T-cell (primary cell): ENCODE results near the gene NFRKB. TPM values are rescaled to one million over a fixed set of nuclear protein-coding genes. Genes with fewer than 3 reads are reported as not detected.
"Not testable (repeated sequence)": the region's sequence is repeated elsewhere in the genome, so short reads cannot be mapped to it uniquely, and the experiment has no call there.

Source experiments
- ATAC-seq, 4 experiments: fragments of 200-7000 bp in 3 of 4; fragments of 150-1000 bp in 1 of 4; cut with Tn5 transposase; replicated peaks in 1 of 4; 1 replicate in 3 of 4; 2 replicates in 1 of 4; pipeline ENCODE4 v1.10.0; 2021; ENCODE audit warnings: moderate library complexity in 3 of 4, mild to moderate bottlenecking in 2 of 4, moderate number of reproducible peaks in 1 of 4
- CTCF ChIA-PET, 2 donors: fragments of 300-600 bp; sonication (Branson Sonifier 250); formaldehyde crosslinking; loops; one replicate each; lab custom pipeline; 2022; ENCODE audit warnings: antibody characterized with exemption in 2 of 2; lab: Charles Lee
- POLR2A ChIA-PET, 2 donors: fragments of 300-600 bp; sonication (Branson Sonifier 250); formaldehyde crosslinking; loops; one replicate each; lab custom pipeline; 2022; ENCODE audit warnings: antibody characterized with exemption in 2 of 2; lab: Charles Lee
- DNase-seq, 35 experiments: peaks; one replicate each; pipeline versions ENCODE4 v3.0.0 to v3.0.0-alpha.2; 2013 to 2023
- H3K27ac ChIP-seq: one replicate; pipeline ENCODE4 v1.5.1; 2013; ENCODE audit warnings: low read length
- H3K27me3 ChIP-seq, 2 experiments: replicated peaks in 1 of 2; 1 replicate in 1 of 2; 2 replicates in 1 of 2; pipeline versions ENCODE4 v1.6.1 to v1.7.0; 2013; ENCODE audit warnings: low read length in 1 of 2, mixed read lengths in 1 of 2; ENCODE audit not compliant: control insufficient read depth in 2 of 2, insufficient read depth in 2 of 2; ENCODE audit errors: extremely low read depth in 1 of 2
- H3K36me3 ChIP-seq, 2 donors: 1 replicate in 1 of 2; 2 replicates in 1 of 2; pipeline versions ENCODE4 v1.6.1 to v1.7.0; 2013; ENCODE audit warnings: low read length in 1 of 2; ENCODE audit not compliant: control insufficient read depth in 2 of 2, insufficient read depth in 1 of 2; ENCODE audit errors: extremely low read depth in 1 of 2
- H3K4me1 ChIP-seq, 2 experiments: 1 replicate in 1 of 2; 2 replicates in 1 of 2; pipeline versions ENCODE4 v1.6.1 to v1.7.0; 2013; ENCODE audit warnings: low read length in 2 of 2, mixed read lengths in 1 of 2; ENCODE audit not compliant: insufficient read depth in 2 of 2, control insufficient read depth in 1 of 2; ENCODE audit errors: extremely low read depth in 1 of 2
- H3K4me3 ChIP-seq, 2 donors: 1 replicate in 1 of 2; 2 replicates in 1 of 2; pipeline versions ENCODE4 v1.5.1 to v1.7.0; 2013; ENCODE audit warnings: mild to moderate bottlenecking in 2 of 2, low read length in 1 of 2, moderate library complexity in 1 of 2; ENCODE audit not compliant: control insufficient read depth in 1 of 2; ENCODE audit errors: extremely low read depth in 1 of 2
- H3K9me3 ChIP-seq: 2 replicates; pipeline ENCODE4 v1.7.0; 2013
- H3K27ac Mint-ChIP-seq, 2 donors: one replicate each; pipeline ENCODE4 v1.8.0; 2020 to 2021; ENCODE audit warnings: mild to moderate bottlenecking in 2 of 2, mixed read lengths in 2 of 2
- H3K27me3 Mint-ChIP-seq, 2 donors: one replicate each; pipeline ENCODE4 v1.8.0; 2021 to 2022; ENCODE audit warnings: mixed read lengths in 2 of 2
- H3K36me3 Mint-ChIP-seq: one replicate; pipeline ENCODE4 v1.8.0; 2021; ENCODE audit warnings: mixed read lengths
- H3K4me1 Mint-ChIP-seq, 3 donors: one replicate each; pipeline ENCODE4 v1.8.0; 2020 to 2022; ENCODE audit warnings: mixed read lengths in 3 of 3, mild to moderate bottlenecking in 1 of 3
- H3K4me3 Mint-ChIP-seq, 3 donors: one replicate each; pipeline ENCODE4 v1.8.0; 2020 to 2022; ENCODE audit warnings: mild to moderate bottlenecking in 3 of 3, mixed read lengths in 3 of 3, moderate library complexity in 3 of 3
- H3K9me3 Mint-ChIP-seq, 3 donors: one replicate each; pipeline ENCODE4 v1.8.0; 2020 to 2022; ENCODE audit warnings: mixed read lengths in 3 of 3
- WGBS: methylation state at CpG from one replicate; pipeline ENCODE4 v1.1.5; 2013; ENCODE audit warnings: missing lambda C conversion rate; ENCODE audit not compliant: insufficient coverage; 5-methylcytosine and 5-hydroxymethylcytosine counted together
- total RNA-seq, 35 experiments: library from RNA in 6 of 35; stranded (reverse) in 6 of 35; fragments of 120-200 nt in 1 of 35; gene quantifications; one replicate each; pipeline versions ENCODE4 v1.2.1 to v1.2.4 and lab custom pipeline; 2013 to 2026

The NFRKB gene
- total RNA-seq, 5 donors from 2014 or later (not counting 1 experiment from before 2014, with no cell fraction given): 49.7 to 83.9 (median 65.9) TPM

DNA sequence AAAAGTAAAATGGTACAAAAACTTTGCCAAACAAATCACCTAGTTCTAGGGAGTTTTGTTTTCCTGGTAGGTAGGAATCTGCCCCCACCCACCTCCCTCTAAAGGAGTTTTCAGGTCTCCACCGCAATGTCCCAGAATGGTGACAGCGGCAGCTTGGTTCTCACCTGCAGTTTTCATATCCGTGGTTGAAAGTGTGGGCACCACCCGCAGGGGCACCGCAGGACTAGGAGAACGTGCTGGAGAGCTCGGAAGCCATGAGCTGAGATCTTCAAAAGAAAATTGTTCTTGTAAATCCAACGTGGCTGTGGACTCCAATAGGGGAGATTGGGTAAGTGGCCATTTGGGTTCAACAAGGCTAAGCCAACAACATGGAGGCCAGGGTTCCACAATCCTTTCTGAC is 10.8 kb downstream of the NFRKB start:
- H3K4me3 ChIP-seq: no peak overlapping the region
- WGBS: 100% methylated on average over 6 of the region's 8 CpGs
- H3K27me3 Mint-ChIP-seq: no peaks in the 10 kb centered on the region
- H3K9me3 ChIP-seq: no peaks in the 10 kb centered on the region
- no peaks in the 10 kb centered on the region for H3K27me3 ChIP-seq
- no peak overlapping the region for H3K27ac ChIP-seq
- peaks cover 16 to 88% of the 10 kb centered on the region in 2 donors for H3K36me3 ChIP-seq
- no peak overlapping the region for H3K4me3 Mint-ChIP-seq
- ChIA-PET POLR2A (no interaction called here), CTCF (interaction anchor here in 1 of 2 donors (0.6 kb wide), 1 partner anchor 60 kb away, joined by 4 read pairs; no protein-coding TSS in a partner anchor)
- ATAC-seq (no peak), DNase-seq (no peak)
- peaks cover 80% of the 10 kb centered on the region for H3K36me3 Mint-ChIP-seq
- H3K4me1 ChIP-seq: peaks cover 9 to 13% of the 10 kb centered on the region in 2 experiments
- no peaks in the 10 kb centered on the region for H3K9me3 Mint-ChIP-seq
- H3K4me1 Mint-ChIP-seq: peaks cover 19 to 30% (median 26%) of the 10 kb centered on the region in 3 donors
- H3K27ac Mint-ChIP-seq: no peak overlapping the region

DNA sequence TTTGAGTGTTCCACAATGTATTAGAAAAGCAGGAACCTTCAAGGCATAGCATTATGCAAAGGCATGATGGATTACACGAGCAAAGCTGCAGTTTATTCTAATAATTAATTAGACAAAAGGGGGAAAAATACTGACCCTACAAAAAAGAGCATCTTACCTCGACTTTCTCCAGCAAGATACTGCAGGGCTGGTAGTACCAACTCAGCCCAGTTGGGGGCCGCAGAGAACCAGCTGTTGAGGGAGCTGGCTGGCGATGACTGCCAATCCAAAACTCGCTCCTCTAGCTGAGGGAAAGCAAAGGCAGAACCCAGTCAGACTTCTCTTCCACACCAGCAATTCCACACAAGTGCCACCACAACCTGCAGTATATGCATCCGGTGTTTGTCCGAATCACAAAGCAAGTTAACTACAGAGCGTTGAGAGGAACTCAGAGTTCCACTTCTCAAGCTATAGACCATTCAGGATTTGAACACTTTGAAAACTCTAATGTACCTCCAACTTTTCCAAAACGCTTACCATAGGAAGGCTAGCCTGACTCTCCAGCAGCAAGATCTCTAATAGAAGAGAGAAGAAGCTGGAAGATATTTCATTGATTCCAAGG is 13.7 kb downstream of the NFRKB start:
- no peak overlapping the region for H3K4me3 Mint-ChIP-seq
- peak; percentile 43 to 77 (median 70) for ATAC-seq
- no peaks in the 10 kb centered on the region for H3K27me3 Mint-ChIP-seq
- ChIA-PET POLR2A (no interaction called here), CTCF (interaction anchor here (0.6 to 2.8 kb wide), 6 partner anchors 13 to 251 kb away, joined by 3 to 16 read pairs (median 4); no protein-coding TSS in a partner anchor)
- no peak overlapping the region for H3K27ac ChIP-seq
- H3K36me3 ChIP-seq: peaks cover 18 to 100% of the 10 kb centered on the region in 2 donors
- no peak overlapping the region for H3K4me3 ChIP-seq
- 92% methylated on average over 4 of the region's 9 CpGs for WGBS
- DNase-seq: peak in 31 of 35 experiments; percentile 10 to 60 (median 42)
- H3K4me1 Mint-ChIP-seq: peaks cover 0 to 5% (median 5%) of the 10 kb centered on the region in 3 donors
- H3K27ac Mint-ChIP-seq: peak overlapping the region in 1 of 2 donors; percentile 11
- no peaks in the 10 kb centered on the region for H3K9me3 Mint-ChIP-seq
- H3K9me3 ChIP-seq: no peaks in the 10 kb centered on the region
- H3K36me3 Mint-ChIP-seq: peaks cover 78% of the 10 kb centered on the region
- no peaks in the 10 kb centered on the region for H3K4me1 ChIP-seq
- H3K27me3 ChIP-seq: no peaks in the 10 kb centered on the region

DNA sequence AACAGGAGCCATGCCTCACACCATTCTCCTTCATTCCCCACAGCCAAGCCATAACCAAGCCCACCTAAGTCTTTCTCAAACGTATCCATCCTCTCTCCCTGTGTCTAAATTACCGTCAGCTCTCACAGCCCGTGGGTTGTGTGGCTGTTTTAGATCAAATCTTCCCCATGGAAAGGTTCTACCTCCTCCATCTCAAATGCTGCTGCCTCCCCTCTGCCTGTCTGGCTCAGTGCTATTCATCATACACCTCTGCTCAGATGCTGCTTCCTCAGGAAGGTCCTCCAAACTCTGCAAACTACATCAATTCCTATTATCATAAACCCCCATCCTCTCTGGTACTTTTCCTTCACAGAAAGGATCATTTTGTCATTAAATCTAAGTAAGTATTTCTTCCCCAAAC is 15.1 kb downstream of the NFRKB start:
- WGBS: 95% methylated on average over 3 of the region's 3 CpGs
- no peaks in the 10 kb centered on the region for H3K9me3 ChIP-seq
- Mint-ChIP-seq H3K27me3 (no peaks in the 10 kb centered on the region), H3K4me3 (no peak overlapping the region), H3K4me1 (peaks cover 0 to 5% (median 5%) of the 10 kb centered on the region in 3 donors), H3K9me3 (no peaks in the 10 kb centered on the region), H3K36me3 (peaks cover 77% of the 10 kb centered on the region), H3K27ac (peak overlapping the region; percentile 5 to 29)
- H3K36me3 ChIP-seq: peaks cover 21 to 100% of the 10 kb centered on the region in 2 donors
- ATAC-seq (no peak), DNase-seq (no peak)
- H3K4me3 ChIP-seq: no peak overlapping the region
- H3K27me3 ChIP-seq: no peaks in the 10 kb centered on the region
- ChIA-PET POLR2A (no interaction called here), CTCF (interaction anchor here in 1 of 2 donors (0.6 kb wide), 2 partner anchors 33 to 610 kb away, joined by 3 to 5 read pairs; no protein-coding TSS in a partner anchor)
- no peaks in the 10 kb centered on the region for H3K4me1 ChIP-seq
- H3K27ac ChIP-seq: no peak overlapping the region

DNA sequence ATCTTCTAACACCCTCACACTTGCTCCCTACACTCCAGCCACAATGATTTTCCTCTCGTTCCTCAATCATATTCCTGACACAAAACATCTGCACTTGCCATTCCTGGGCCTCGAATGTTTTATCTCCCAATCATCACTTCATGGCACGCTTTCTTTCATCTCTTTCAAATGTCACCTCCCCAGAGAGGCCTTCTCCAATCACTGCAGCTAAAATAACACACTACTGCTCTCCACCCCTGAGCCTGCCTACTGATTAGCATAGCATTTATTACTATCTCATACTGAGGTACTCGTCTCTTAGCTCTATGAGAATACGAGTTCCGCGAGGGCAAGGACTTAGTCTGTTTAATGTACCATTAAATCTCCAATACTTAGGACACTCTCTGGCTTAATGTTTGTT is 23.5 kb downstream of the NFRKB start:
- POLR2A ChIA-PET: interaction anchor here in 1 of 2 donors (0.6 kb wide), 2 partner anchors 26 to 1798 kb away, joined by 3 read pairs; no protein-coding TSS in a partner anchor
- no peaks in the 10 kb centered on the region for H3K9me3 Mint-ChIP-seq
- H3K27ac Mint-ChIP-seq: peak overlapping the region; percentile 4 to 32
- peaks cover 79% of the 10 kb centered on the region for H3K36me3 Mint-ChIP-seq
- ATAC-seq (no peak), DNase-seq (no peak)
- CTCF ChIA-PET: no interaction called here
- no peak overlapping the region for H3K4me3 Mint-ChIP-seq
- no peaks in the 10 kb centered on the region for H3K27me3 ChIP-seq
- 89% methylated on average over 4 of the region's 7 CpGs for WGBS
- H3K9me3 ChIP-seq: no peaks in the 10 kb centered on the region
- no peak overlapping the region for H3K4me3 ChIP-seq
- no peaks in the 10 kb centered on the region for H3K4me1 ChIP-seq
- peaks cover 4 to 9% (median 7%) of the 10 kb centered on the region in 3 donors for H3K4me1 Mint-ChIP-seq
- H3K27me3 Mint-ChIP-seq: no peaks in the 10 kb centered on the region
- peaks cover 23 to 93% of the 10 kb centered on the region in 2 donors for H3K36me3 ChIP-seq
- no peak overlapping the region for H3K27ac ChIP-seq

DNA sequence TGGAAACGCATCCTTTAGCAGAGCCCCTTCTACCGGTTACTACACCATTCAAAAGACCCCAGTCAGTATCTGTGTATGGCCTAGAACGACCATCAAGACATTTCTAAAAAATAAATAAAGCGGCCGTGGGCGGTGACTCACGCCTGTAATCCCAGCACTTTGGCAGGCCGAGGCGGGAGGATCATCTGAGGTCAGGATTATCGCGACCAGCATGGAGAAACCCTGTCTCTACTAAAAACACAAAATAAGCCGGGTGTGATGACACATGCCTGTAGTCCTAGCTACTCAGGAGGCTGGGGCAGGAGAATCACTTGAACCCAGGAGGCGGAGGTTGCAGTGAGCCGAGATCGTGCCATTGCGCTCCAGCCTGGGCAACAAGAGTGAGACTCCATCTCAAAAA is 26.8 kb downstream of the NFRKB start:
- Mint-ChIP-seq H3K4me1 (peaks cover 15 to 24% (median 17%) of the 10 kb centered on the region in 3 donors), H3K36me3 (peaks cover 86% of the 10 kb centered on the region), H3K27ac (peak overlapping the region; percentile 9 to 64)
- peaks cover 23 to 91% of the 10 kb centered on the region in 2 donors for H3K36me3 ChIP-seq
- H3K9me3 ChIP-seq, H3K27me3 ChIP-seq, H3K27me3 Mint-ChIP-seq, POLR2A ChIA-PET, H3K4me1 ChIP-seq, H3K4me3 ChIP-seq, H3K4me3 Mint-ChIP-seq, DNase-seq, CTCF ChIA-PET, H3K27ac ChIP-seq, ATAC-seq, H3K9me3 Mint-ChIP-seq: not testable (repeated sequence)
- WGBS: 89% methylated on average over 8 of the region's 16 CpGs

DNA sequence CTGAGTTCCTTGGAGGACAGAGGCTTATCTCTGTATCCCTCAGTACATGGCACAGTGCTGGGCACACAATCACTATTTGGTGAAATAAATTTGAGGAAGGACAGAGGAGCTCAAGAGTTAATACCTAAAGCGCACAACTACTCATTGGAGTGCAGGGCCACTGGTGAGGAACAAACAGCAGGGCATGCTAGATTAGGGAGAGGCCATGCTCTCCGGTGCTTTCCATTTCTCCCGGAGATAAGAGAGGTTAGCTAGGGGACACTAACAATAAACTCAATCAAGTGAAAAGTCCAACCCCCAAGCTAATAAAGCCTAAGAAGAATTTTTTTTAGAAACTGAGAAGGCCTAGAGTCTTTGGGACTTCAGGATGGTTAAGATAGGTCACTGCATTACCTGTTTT is 29.1 kb downstream of the NFRKB start:
- WGBS: no CpG with 5 or more reads among the region's 3 CpGs
- POLR2A ChIA-PET: no interaction called here
- no peak overlapping the region for H3K27ac ChIP-seq
- H3K4me3 ChIP-seq: no peak overlapping the region
- H3K4me1 ChIP-seq: peaks cover 0 to 9% of the 10 kb centered on the region in 2 experiments
- peaks cover 21 to 83% of the 10 kb centered on the region in 2 donors for H3K36me3 ChIP-seq
- H3K9me3 ChIP-seq: no peaks in the 10 kb centered on the region
- H3K27me3 ChIP-seq: no peaks in the 10 kb centered on the region
- ATAC-seq (no peak), DNase-seq (no peak)
- H3K4me1 Mint-ChIP-seq: peaks cover 27 to 38% (median 31%) of the 10 kb centered on the region in 3 donors
- CTCF ChIA-PET: no interaction called here
- peaks cover 85% of the 10 kb centered on the region for H3K36me3 Mint-ChIP-seq
- H3K27ac Mint-ChIP-seq: peak overlapping the region; percentile 66 to 91
- H3K9me3 Mint-ChIP-seq: no peaks in the 10 kb centered on the region
- H3K27me3 Mint-ChIP-seq: no peaks in the 10 kb centered on the region
- H3K4me3 Mint-ChIP-seq: no peak overlapping the region
